ENCODE data around the gene NIF3L1.

- TF ChIP-seq CTCF (IDR thresholded peaks at IDR 0.05; ENCODE audit: low read length) (no peak), EZH2phosphoT487 (IDR thresholded peaks at IDR 0.05; ENCODE audit: low read length) (no peak), EZH2 (optimal IDR thresholded peaks at IDR 0.05; ENCODE audit: low read depth, low read length) (no peak)
These were observed 10.8 kb upstream of the NIF3L1 start for GRCh38 chr2:200878289-200878880.
